ENCODE data around the gene MUCL3.

MUCL3 gene

GRCh38 chr6:30894381-30894780, 46.4 kb upstream of the MUCL3 start:
- no peak overlapping the region for H3K4me3 ChIP-seq (ENCODE audit: low read depth, low read length)
- DNase-seq (ENCODE audit: low read depth), result no peak
- no peak for TF ChIP-seq CTCF (IDR thresholded peaks at IDR 0.05; ENCODE audit: control insufficient read depth, extremely low read depth, insufficient read depth)

GRCh38 chr6:30894935-30895334, 45.8 kb upstream of the MUCL3 start:
- no peak for TF ChIP-seq CTCF (IDR thresholded peaks at IDR 0.05; ENCODE audit: control insufficient read depth, extremely low read depth, insufficient read depth)
- no peak for DNase-seq (ENCODE audit: low read depth)
- H3K4me3 ChIP-seq (ENCODE audit: low read depth, low read length), result no peak overlapping the region

GRCh38 chr6:30895343-30895742, 45.4 kb upstream of the MUCL3 start:
- no peak overlapping the region for H3K4me3 ChIP-seq (ENCODE audit: low read depth, low read length)
- DNase-seq (ENCODE audit: low read depth), result no peak
- no peak for TF ChIP-seq CTCF (IDR thresholded peaks at IDR 0.05; ENCODE audit: control insufficient read depth, extremely low read depth, insufficient read depth)

GRCh38 chr6:30896541-30896940, 44.2 kb upstream of the MUCL3 start:
- no peak overlapping the region for H3K4me3 ChIP-seq (ENCODE audit: low read depth, low read length)
- no peak for TF ChIP-seq CTCF (IDR thresholded peaks at IDR 0.05; ENCODE audit: control insufficient read depth, extremely low read depth, insufficient read depth)
- DNase-seq (ENCODE audit: low read depth), result no peak

- no peak for TF ChIP-seq CTCF (IDR thresholded peaks at IDR 0.05; ENCODE audit: control insufficient read depth, extremely low read depth, insufficient read depth)
- no peak for DNase-seq (ENCODE audit: low read depth)
- no peak overlapping the region for H3K4me3 ChIP-seq (ENCODE audit: low read depth, low read length)
These were observed 42.9 kb upstream of the MUCL3 start for GRCh38 chr6:30897882-30898281.

GRCh38 chr6:30898750-30899360, 41.9 kb upstream of the MUCL3 start:
- no peak for TF ChIP-seq CTCF (IDR thresholded peaks at IDR 0.05; ENCODE audit: control insufficient read depth, extremely low read depth, insufficient read depth)
- no peak for DNase-seq (ENCODE audit: low read depth)
- H3K4me3 ChIP-seq (ENCODE audit: low read depth, low read length), result no peak overlapping the region

- no peak for TF ChIP-seq CTCF (IDR thresholded peaks at IDR 0.05; ENCODE audit: control insufficient read depth, extremely low read depth, insufficient read depth)
- no peak overlapping the region for H3K4me3 ChIP-seq (ENCODE audit: low read depth, low read length)
- no peak for DNase-seq (ENCODE audit: low read depth)
These were observed 39.8 kb upstream of the MUCL3 start for GRCh38 chr6:30900863-30901417.

Measured in LNCaP clone FGC (cell line).